ENCODE results near the gene ADORA2B.
"Not testable (repeated sequence)": the region's sequence is repeated elsewhere in the genome, so short reads cannot be mapped to it uniquely, and the experiment has no call there.

Gene ADORA2B

GRCh38 chr17:15926039-15926740 is 18.7 kb upstream of the ADORA2B start:
- no peak for FAIRE-seq

DNA sequence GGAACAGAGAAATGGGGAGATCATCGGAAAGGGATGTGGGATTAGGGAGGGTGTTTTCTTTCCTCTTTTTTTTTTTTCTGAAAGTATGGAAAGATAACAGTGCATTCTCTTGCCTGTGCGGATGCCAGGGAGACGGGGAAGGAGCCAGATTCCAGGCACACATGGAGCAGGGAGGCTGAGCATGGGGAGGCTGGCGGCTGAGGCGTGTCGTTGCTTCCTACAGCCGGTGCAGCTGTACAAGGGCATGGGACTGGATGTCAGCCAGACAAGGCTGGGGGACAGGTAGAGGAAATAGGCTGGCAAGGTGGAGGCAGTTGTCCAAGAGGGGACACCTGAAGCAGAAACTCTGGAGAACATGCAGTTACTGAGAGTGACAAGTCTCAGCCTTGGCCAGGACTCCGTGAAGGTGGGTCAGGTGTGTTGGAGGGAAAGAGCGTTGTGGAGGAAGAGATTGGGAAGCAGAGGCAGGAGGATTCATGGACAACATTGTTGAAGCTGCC is 16.6 kb upstream of the ADORA2B start:
- FAIRE-seq = no peak

GRCh38 chr17:15929941-15930340 is 15.0 kb upstream of the ADORA2B start:
- FAIRE-seq = no peak

- FAIRE-seq = no peak
Measured at GRCh38 chr17:15930426-15930825, 14.5 kb upstream of the ADORA2B start.

GRCh38 chr17:15931394-15931793 is 13.5 kb upstream of the ADORA2B start:
- no peak for FAIRE-seq

DNA sequence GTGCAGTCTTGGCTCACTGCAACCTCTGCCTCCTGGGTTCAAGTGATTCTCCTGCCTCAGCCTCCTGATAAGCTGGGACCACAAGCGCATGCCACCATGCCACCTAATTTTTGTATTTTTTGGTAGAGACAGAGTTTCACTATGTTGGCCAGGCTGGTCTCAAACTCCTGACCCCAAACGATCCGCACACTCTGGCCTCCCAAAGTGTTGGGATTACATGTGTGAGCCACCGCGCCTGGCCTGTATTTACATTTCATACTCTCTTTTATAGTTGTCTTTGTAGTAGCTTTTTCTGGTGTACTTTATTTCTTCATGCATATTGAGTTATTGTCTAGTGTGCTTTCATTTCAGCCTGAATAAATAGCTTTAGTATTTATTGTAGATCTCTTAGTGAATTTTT is 10.1 kb upstream of the ADORA2B start:
- FAIRE-seq = no peak

DNA sequence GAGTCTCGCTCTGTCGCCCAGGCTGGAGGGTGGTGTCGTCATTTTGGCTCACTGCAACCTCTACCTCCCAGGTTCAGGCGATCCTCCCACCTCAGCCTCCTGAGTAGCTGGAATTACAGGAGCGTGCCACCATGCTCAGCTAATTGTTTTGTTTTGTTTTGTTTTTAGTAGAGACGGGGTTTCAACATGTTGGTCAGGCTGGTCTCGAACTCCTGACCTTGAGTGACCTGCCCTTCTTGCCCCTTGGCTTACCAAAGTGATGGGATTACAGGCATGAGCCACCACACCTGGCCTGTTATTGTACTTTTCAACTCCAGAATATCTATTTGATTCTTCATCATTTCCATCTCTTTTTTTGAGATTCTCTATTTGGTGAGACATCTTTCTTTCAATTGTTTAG is 9.0 kb upstream of the ADORA2B start:
- FAIRE-seq = no peak

- FAIRE-seq = not testable (repeated sequence)
Measured at GRCh38 chr17:15936481-15936880, 8.4 kb upstream of the ADORA2B start.

DNA sequence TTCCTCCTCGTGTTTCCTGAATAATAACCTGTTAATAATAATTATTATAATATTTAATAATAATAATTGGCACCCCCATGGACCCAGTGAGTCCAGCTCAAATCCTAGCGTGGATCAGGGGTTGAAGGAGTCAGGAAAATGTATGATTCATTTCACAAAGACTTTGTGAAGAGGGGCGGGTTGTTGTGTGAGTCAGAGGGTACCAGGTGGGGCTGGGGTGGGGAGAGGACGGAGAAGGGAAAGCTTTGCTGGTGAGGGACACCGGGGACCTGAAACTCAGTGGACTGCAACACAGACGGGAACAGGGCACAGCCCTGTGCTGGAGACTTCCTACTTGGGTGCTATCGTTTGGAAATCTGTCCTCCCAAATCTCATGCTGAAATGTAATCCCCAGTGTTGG is 3.1 kb upstream of the ADORA2B start:
- no peak for FAIRE-seq

DNA sequence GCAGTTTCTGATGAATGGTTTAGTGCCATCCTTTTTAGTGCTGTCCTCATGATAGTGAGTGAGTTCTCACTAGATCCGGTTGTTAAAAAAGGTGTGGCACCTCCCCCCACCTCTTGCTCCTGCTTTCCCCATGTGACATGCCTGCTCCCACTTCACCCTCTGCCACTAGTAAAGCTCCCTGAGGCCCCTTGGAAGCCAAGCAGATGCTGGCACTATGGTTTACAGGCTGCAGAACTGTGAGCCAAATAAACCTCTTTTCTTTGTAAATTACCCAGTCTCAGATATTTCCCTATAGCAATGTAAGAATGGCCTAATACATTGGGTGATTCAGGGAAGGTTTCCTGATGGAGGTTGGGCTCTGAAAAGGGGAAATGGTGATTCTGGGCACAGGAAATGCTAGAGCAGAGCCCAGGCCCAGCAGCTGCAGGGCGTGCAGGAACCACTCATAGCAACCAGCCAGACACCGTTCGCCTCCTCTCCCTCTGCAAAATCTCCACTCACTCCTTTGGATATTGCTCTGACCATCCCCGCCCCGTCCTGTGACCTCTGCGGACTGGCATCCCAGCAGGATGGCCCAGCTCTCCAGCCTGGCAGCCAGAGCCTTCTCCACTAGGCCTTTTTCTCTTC is 2.6 kb upstream of the ADORA2B start:
- no peak for FAIRE-seq

GRCh38 chr17:15943971-15944758 is 765 bp upstream of the ADORA2B start:
- FAIRE-seq = no peak

DNA sequence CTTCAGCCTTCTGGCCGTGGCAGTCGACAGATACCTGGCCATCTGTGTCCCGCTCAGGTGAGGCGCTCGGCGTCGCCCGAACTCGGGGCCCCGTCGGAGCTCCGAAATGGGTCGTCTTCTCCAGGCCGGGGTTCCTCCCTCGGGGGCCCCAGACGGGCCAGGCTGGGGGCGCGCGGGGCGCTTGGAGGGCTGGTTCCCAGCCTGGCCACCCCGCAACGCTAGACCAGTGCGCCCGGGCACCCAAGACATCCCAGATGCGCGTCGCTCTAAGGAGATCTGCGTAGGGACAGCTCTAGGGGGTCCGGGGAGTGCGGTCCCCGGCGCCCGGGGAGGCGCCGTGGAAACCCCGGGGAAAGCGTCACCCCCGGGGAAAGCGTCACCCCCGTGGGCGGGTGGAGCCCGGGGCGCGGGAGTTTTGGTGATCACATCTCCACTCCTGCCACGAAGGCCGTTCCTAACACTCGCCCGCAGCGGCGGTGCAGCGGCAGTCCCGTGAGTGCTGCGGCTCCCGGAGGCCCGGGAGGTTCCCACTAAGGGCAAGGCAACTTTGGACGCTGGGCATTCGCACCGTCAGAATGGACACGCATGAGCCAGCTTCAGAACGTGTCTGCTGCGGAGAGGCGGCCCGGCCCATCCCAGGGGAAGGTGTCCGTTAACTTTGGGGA is 729 bp downstream of the ADORA2B start:
- no peak for FAIRE-seq

DNA sequence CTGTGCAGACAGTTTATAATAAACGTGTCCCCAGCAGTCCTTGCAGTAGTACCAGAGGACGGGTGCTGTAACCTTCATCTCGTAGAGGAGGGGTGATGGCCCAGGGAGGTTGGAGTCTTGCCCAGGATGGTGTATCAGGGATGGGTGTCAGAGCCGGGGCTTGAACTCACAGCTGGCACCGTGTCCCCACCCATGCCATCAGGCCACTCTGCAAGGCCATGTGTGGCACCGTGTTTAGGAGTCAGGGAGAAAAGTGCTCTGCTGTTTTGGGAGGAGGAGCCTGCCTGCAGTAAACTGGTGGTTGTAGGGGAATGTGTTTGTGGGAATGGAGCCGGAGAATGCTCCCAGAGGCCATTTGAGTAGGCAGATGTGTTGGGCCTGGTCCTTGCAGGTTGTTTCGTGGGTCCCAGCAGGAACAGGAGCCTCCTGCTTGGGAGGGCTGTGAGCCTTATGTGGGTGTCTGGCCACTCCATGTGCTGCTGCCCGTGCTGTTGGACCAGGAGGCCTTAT is 1.7 kb downstream of the ADORA2B start:
- FAIRE-seq = no peak

- FAIRE-seq = no peak
Measured at GRCh38 chr17:15947271-15947670, 2.3 kb downstream of the ADORA2B start.

- FAIRE-seq = no peak
Measured at GRCh38 chr17:15947976-15948752, 3.2 kb downstream of the ADORA2B start.

GRCh38 chr17:15951368-15952047 is 6.6 kb downstream of the ADORA2B start:
- FAIRE-seq = no peak

- FAIRE-seq = no peak
Measured at GRCh38 chr17:15952048-15952532, 7.2 kb downstream of the ADORA2B start.

DNA sequence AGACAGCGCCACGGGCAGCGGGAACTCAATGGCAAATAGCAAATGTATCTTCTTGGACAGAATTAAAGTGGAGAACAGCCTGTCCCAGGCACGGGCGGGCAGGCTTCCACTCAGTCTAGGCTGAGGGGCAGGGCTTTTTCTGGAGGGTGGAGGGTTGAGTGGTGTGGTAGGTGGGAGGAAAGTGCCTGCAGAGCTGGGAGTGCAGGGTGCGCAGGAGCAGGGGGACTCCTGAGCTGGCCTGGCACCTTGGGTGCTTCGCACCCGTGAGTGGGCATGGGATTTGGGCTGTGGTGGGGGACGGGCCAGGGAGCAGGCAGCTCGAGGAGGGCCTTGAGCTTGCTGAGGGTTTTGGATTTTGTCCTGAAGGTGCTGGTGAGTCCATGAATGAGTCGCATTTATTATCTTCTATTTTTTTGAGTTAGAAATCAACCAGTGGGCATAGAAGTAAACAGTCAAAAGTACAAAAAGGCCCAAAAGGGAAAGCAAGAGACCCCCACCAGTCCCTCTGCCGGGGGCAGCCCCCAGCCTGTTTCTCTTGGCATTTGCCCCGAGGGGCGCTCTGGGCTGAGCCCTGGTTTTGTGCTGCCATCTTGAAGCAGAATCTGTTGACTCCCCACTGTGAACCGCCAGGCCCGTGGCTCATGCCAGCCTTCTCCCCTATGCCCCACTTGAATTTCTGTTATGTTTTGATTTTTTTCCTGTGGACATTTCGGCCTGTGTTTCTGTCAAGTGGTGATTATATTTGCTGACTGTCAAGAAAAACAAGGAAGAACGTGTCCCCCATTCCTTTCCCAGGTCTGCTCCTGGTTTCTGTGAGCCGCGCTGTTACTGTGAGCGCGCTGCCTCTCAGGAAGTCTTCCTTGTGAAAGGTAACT is 8.2 kb downstream of the ADORA2B start:
- FAIRE-seq = no peak

DNA sequence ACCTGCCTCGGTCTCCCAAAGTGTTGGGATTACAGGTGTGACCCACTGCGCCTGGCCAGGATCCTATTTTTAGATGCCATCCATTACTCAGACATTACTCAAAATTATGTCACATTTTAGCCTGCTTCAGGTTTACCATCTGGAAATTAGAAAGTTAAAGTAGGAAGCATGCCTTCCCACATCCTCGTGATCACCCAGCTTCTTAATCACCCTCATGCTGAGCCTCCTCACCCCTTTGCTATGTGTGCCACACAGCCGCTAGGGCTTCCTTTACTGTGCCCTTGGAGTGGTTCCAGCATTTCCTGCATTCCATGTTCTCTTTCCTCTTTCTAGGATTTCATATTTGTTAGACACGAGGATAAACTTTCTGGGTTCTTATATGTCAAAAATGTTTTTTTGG is 9.3 kb downstream of the ADORA2B start:
- FAIRE-seq = no peak

Data from endometrium (tissue), 2 donors.